Upper lobe of left lung (tissue), 6 donors: ENCODE measurements around the gene CRYZL1. TPM values are rescaled to one million over a fixed set of nuclear protein-coding genes. Genes with fewer than 3 reads are reported as not detected.
A peak's percentile ranks its signal among the peaks of the same experiment; 100 is the strongest.
"Not testable (repeated sequence)": the region's sequence is repeated elsewhere in the genome, so short reads cannot be mapped to it uniquely, and the experiment has no call there.

Source experiments
- ATAC-seq, 2 donors: fragments of 200-7000 bp; cut with Tn5 transposase; one replicate each; pipeline ENCODE4 v1.9.1; 2022; ENCODE audit warnings: mild to moderate bottlenecking in 2 of 2, moderate library complexity in 2 of 2; ENCODE audit not compliant: low FRiP score in 2 of 2
- DNase-seq, 2 donors: peaks; one replicate each; pipeline ENCODE4 v3.0.0-alpha.2; 2019 to 2020
- H3K27ac ChIP-seq, 4 donors: fragments of 200-600 bp; sonication (generic); one replicate each; pipeline ENCODE4 v1.5.1; 2016 to 2019
- H3K27me3 ChIP-seq, 4 donors: fragments of 200-600 bp; sonication (generic); one replicate each; pipeline ENCODE4 v1.5.1; 2017 to 2019
- H3K36me3 ChIP-seq, 4 donors: fragments of 200-600 bp; sonication (generic); one replicate each; pipeline ENCODE4 v1.5.1; 2016 to 2019
- H3K4me1 ChIP-seq, 4 donors: fragments of 200-600 bp; sonication (generic); one replicate each; pipeline ENCODE4 v1.5.1; 2018 to 2019
- H3K4me3 ChIP-seq, 4 donors: fragments of 200-600 bp; sonication (generic); one replicate each; pipeline ENCODE4 v1.5.1; 2017 to 2019; ENCODE audit warnings: mild to moderate bottlenecking in 2 of 4, moderate library complexity in 1 of 4
- H3K9me3 ChIP-seq, 4 donors: fragments of 200-600 bp; sonication (generic); one replicate each; pipeline ENCODE4 v1.5.1; 2018 to 2019
- CTCF ChIP-seq, 6 experiments: fragments of 450-650 bp in 4 of 6; fragments of 200-600 bp in 2 of 6; sonication (generic) in 2 of 6; IDR thresholded peaks; one replicate each; pipeline ENCODE4 v1.5.1; 2016 to 2019; ENCODE audit warnings: antibody characterized with exemption in 6 of 6
- EP300 ChIP-seq, 4 donors: sonication (generic); formaldehyde crosslinking; IDR thresholded peaks; one replicate each; pipeline ENCODE4 v1.5.1; 2017; ENCODE audit warnings: antibody characterized with exemption in 4 of 4, control low read depth in 2 of 4
- POLR2A ChIP-seq, 4 donors: fragments of 450-650 bp; IDR thresholded peaks; one replicate each; pipeline ENCODE4 v1.5.1; 2016 to 2017; ENCODE audit warnings: antibody characterized with exemption in 4 of 4, mild to moderate bottlenecking in 2 of 4
- POLR2AphosphoS5 ChIP-seq, 2 donors: sonication (generic); formaldehyde crosslinking; IDR thresholded peaks; one replicate each; pipeline ENCODE4 v1.5.1; 2017; ENCODE audit warnings: antibody characterized with exemption in 2 of 2
- WGBS, 2 donors: methylation state at CpG; one replicate each; pipeline ENCODE4 v1.1.5; 2017 to 2018; 5-methylcytosine and 5-hydroxymethylcytosine counted together
- total RNA-seq, 6 donors: library from RNA; depleted of rRNA in 4 of 6; stranded (reverse); fragments of >200 nt in 4 of 6; gene quantifications; one replicate each; pipeline versions ENCODE4 v1.1.0 to v1.2.1, GENCODE V29; 2016 to 2021
- donor health status: DM: no; HTN: no; CAD: no; lungs with moderate emphysema.
- donor health status: DM: no; HTN: yes; CAD: no; lungs with severe emphysema.

Gene CRYZL1
- total RNA-seq, 6 donors from 2014 or later, result 20.2 to 80.7 (median 31.7) TPM

DNA sequence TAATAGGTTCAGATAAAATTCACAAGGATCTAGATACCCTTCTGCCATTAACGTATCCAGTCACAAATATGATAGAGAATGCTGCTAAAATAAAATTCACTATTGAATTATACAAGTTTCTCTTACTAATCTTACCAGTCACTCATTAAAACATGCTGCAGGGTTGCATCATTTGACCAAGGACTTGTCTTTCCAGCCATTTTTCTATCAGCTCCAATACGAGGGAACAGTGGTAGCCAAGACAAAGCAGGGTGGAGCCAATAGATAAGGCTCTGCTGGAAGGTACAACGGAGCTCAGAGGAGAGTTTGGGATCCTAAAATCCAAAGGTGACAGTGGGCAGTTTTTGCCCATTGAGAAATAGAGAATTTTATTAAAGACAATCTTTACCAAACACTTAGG lies 57.1 kb downstream of the CRYZL1 start:
- TF ChIP-seq POLR2AphosphoS5 (IDR thresholded peaks at IDR 0.05) (no peak), POLR2A (IDR thresholded peaks at IDR 0.05) (no peak), CTCF (IDR thresholded peaks at IDR 0.05) (no peak), EP300 (IDR thresholded peaks at IDR 0.05) (no peak)

GRCh38 chr21:33578959-33579542 lies 62.5 kb downstream of the CRYZL1 start:
- TF ChIP-seq POLR2A (IDR thresholded peaks at IDR 0.05), result no peak
- TF ChIP-seq CTCF (IDR thresholded peaks at IDR 0.05), result no peak
- TF ChIP-seq EP300 (IDR thresholded peaks at IDR 0.05), result no peak
- TF ChIP-seq POLR2AphosphoS5 (IDR thresholded peaks at IDR 0.05), result no peak
- 81 to 90% methylated on average over 7 of the region's 7 CpGs for WGBS, 2 donors
- H3K9me3 ChIP-seq, result no peaks in the 10 kb centered on the region
- no peak overlapping the region for H3K4me3 ChIP-seq
- no peaks in the 10 kb centered on the region for H3K27me3 ChIP-seq
- H3K4me1 ChIP-seq, result peaks cover 0 to 12% (median 3%) of the 10 kb centered on the region in 4 donors
- DNase-seq (no peak), ATAC-seq (no peak)
- H3K27ac ChIP-seq, result peak overlapping the region in 2 of 4 donors; percentile 51 to 54
- peaks cover 15 to 43% (median 28%) of the 10 kb centered on the region in 4 donors for H3K36me3 ChIP-seq

More for the DNA sequence above, 57.1 kb downstream of the CRYZL1 start:
- Histone ChIP-seq H3K9me3 (no peaks in the 10 kb centered on the region), H3K27ac (no peak overlapping the region), H3K27me3 (no peaks in the 10 kb centered on the region), H3K36me3 (peaks cover 0 to 2% (median 0%) of the 10 kb centered on the region in 4 donors), H3K4me3 (no peak overlapping the region), H3K4me1 (peaks cover 4 to 13% (median 8%) of the 10 kb centered on the region in 4 donors)
- DNase-seq, result no peak
- WGBS, 2 donors, result 80 to 84% methylated on average over 3 of the region's 3 CpGs
- no peak for ATAC-seq

GRCh38 chr21:33578214-33578613 lies 63.3 kb downstream of the CRYZL1 start:
- no peak for TF ChIP-seq POLR2A (IDR thresholded peaks at IDR 0.05)
- no peak for TF ChIP-seq POLR2AphosphoS5 (IDR thresholded peaks at IDR 0.05)
- TF ChIP-seq CTCF (IDR thresholded peaks at IDR 0.05), result no peak
- TF ChIP-seq EP300 (IDR thresholded peaks at IDR 0.05), result no peak
- Histone ChIP-seq H3K36me3 (peaks cover 22 to 52% (median 32%) of the 10 kb centered on the region in 4 donors), H3K27me3 (no peaks in the 10 kb centered on the region), H3K9me3 (no peaks in the 10 kb centered on the region), H3K27ac (peak overlapping the region in 1 of 4 donors; percentile 20), H3K4me1 (peaks cover 0 to 12% (median 3%) of the 10 kb centered on the region in 4 donors), H3K4me3 (no peak overlapping the region)
- DNase-seq, result no peak
- WGBS, 2 donors, result 73 to 95% methylated on average over 2 of the region's 2 CpGs
- no peak for ATAC-seq

DNA sequence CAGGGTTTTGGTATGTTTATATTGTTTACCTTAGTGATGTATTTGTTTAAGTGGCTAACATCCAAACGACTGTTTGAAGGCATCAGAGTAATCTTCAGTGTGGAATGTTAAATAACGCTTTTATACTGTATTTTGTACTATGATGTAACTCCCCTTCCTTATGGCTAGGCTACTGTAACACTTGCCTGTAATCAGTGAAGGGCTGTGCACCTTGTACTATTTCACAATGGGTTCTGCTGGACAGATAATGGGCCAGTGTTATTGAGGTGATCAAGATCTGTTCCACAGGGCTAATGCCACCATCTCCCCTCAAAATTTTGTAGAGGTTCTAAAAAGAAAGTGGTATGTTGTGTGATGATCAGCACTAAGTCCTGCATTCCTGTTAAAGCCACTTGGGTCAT lies 64.8 kb downstream of the CRYZL1 start:
- not testable (repeated sequence) for H3K9me3 ChIP-seq, H3K4me3 ChIP-seq, ATAC-seq, H3K27ac ChIP-seq, DNase-seq, H3K27me3 ChIP-seq
- 24 to 34% methylated on average over 2 of the region's 2 CpGs for WGBS, 2 donors
- peaks cover 0 to 12% (median 3%) of the 10 kb centered on the region in 4 donors for H3K4me1 ChIP-seq
- peaks cover 26 to 66% (median 37%) of the 10 kb centered on the region in 4 donors for H3K36me3 ChIP-seq

DNA sequence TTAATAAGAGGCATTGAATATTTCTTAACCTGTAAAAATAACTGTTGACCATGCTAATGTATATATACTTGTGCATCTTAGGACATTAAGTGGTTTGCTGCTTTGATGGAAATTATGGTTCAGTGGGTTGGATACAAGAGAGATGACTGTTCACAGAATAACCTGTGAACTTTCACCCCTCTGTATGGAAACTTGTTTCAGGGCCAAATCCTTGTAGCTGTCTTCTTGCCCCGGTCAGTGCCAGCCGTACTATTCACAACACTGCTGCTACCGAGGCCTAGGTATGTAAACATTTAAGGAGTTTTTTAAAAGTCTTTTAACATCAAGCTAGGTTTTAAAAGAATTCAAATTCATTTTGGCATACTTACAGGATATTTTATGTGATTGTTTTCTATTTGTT lies 69.2 kb downstream of the CRYZL1 start:
- Histone ChIP-seq H3K27ac (no peak overlapping the region), H3K36me3 (peaks cover 44 to 100% (median 61%) of the 10 kb centered on the region in 4 donors), H3K4me1 (peaks cover 0 to 19% (median 5%) of the 10 kb centered on the region in 4 donors), H3K4me3 (no peak overlapping the region), H3K9me3 (no peaks in the 10 kb centered on the region), H3K27me3 (no peaks in the 10 kb centered on the region)
- ATAC-seq, result no peak
- no peak for DNase-seq
- 47 to 61% methylated on average over 3 of the region's 3 CpGs for WGBS, 2 donors
- TF ChIP-seq POLR2AphosphoS5 (IDR thresholded peaks at IDR 0.05), result no peak

GRCh38 chr21:33569991-33570390 lies 71.5 kb downstream of the CRYZL1 start:
- no peak for ATAC-seq

More at GRCh38 chr21:33569991-33570390, 71.5 kb downstream of the CRYZL1 start:
- Histone ChIP-seq H3K4me3 (no peak overlapping the region), H3K27me3 (no peaks in the 10 kb centered on the region), H3K4me1 (peaks cover 0 to 12% (median 5%) of the 10 kb centered on the region in 4 donors), H3K27ac (no peak overlapping the region), H3K9me3 (no peaks in the 10 kb centered on the region), H3K36me3 (peaks cover 34 to 87% (median 44%) of the 10 kb centered on the region in 4 donors)
- TF ChIP-seq POLR2AphosphoS5 (IDR thresholded peaks at IDR 0.05), result no peak
- no peak for TF ChIP-seq EP300 (IDR thresholded peaks at IDR 0.05)
- no peak for TF ChIP-seq CTCF (IDR thresholded peaks at IDR 0.05)
- TF ChIP-seq POLR2A (IDR thresholded peaks at IDR 0.05), result no peak
- WGBS, 2 donors, result 90 to 93% methylated on average over 5 of the region's 5 CpGs
- no peak for DNase-seq
